GM21786 (cell line): ENCODE results near the gene ERMARD.

Source experiments
- ATAC-seq: cut with Tn5 transposase; IDR thresholded peaks from one replicate; pipeline ENCODE4 v1.9.1; 2021; ENCODE audit not compliant: unreplicated experiment

ERMARD gene

DNA sequence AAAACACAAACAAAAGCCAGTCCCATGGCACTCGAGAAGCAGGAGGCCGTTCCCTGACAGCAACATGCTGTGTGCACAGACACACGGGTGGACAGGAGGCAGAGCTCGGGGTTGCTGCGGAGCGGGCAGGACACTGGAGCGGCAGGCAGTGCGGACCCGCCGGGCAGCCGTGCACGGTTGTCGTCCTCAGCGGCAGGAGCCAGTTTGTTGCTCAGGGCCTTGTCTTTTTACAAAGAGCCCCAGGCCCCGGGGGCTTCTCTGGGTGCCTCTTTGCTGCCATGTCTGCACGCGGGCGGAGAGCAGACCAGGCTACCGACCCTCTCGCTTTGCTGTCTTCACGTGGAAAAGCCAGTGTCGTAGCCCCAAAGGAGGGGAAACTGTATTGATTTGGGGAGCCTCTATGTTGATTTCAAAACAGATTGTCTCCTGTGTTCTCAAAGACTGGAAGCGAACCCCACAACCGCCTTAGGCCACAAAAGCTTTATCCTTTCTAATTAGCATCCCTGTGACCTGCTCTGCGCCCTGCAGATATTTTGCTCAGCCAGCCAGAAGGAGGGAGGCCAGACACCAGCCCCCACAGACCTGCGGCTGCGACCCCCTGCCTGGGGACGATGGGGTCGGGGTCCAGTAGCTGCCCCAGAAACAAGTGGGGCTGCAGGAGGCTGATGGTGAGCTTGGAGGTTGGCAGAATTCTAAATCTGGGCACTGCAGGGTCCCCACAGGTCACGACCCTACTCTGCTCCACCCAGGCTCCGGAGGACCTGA is 50.2 kb downstream of the ERMARD start:
- ATAC-seq: no peak

DNA sequence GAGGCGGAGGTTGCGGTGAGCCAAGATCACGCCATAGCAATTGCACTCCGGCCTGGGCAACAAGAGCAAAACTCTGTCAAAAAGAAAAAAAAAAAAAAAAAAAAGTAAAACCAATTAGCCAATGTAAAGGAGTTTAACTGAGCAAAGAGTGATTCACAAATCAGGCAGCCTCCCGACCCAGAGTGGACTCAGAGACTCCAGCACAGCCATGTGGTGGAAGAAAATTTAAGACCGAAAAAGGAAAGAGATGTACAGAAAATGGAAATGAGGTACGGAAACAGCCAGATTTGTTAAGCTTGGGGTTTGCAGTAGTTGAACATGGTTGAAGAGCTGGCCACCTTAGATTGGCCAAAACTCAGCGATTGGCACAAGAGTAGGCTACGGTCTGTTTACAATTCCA is 51.4 kb downstream of the ERMARD start:
- ATAC-seq: peak; percentile 1

GRCh38 chr6:169803271-169803811 is 51.9 kb downstream of the ERMARD start:
- peak; percentile 45 for ATAC-seq

- no peak for ATAC-seq
Observed at GRCh38 chr6:169803816-169804340, 52.5 kb downstream of the ERMARD start.

DNA sequence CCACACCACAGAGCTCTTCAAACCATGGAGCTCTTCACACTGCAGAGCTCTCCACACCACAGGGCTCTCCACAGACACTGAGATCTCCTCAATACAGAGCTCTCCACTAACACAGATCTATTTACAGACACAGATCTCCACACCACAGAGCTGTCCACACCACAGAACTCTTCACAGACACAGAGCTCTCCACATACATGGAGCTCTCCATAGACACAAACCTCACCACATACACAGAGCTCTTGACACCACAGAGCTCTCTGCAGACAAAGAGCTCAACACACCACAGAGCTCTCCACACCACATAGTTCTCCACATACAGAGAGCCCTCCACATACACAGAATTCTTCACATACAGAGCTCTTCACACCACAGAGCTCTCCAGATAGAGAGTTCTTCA is 53.0 kb downstream of the ERMARD start:
- ATAC-seq: no peak

GRCh38 chr6:169805242-169805838 is 53.9 kb downstream of the ERMARD start:
- ATAC-seq: no peak

GRCh38 chr6:169806701-169807100 is 55.3 kb downstream of the ERMARD start:
- ATAC-seq: no peak

- ATAC-seq: no peak
Observed at GRCh38 chr6:169807229-169807628, 55.8 kb downstream of the ERMARD start.

GRCh38 chr6:169807699-169808607 is 56.5 kb downstream of the ERMARD start:
- no peak for ATAC-seq

DNA sequence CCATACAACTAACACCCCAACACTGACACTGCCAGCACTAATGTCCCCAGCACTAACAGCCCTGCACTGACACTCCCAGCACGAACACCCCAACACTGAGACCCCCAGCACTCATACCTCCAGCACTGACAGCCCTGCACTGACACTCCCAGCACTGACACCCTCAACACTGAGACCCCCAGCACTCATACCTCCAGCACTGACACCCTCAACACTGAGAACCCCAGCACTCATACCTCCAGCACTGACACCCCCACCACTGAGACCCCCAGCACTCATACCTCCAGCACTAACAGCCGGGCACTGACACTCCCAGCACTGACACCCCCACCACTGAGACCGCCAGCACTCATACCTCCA is 57.2 kb downstream of the ERMARD start:
- no peak for ATAC-seq

DNA sequence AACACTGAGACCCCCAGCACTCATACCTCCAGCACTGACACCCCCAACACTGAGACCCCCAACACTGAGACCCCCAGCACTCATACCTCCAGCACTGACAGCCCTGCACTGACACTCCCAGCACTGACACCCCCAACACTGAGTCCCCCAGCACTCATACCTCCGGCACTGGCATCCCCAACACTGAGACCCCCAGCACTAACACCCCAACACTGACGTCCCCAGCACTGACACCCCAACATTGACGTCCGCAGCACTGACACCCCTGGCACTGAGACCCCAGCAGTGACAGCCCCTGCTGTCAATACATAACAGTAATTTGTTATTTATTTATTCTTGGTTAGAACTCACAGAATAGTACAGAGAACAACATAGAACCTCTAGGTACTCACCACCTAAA is 58.0 kb downstream of the ERMARD start:
- ATAC-seq: no peak

DNA sequence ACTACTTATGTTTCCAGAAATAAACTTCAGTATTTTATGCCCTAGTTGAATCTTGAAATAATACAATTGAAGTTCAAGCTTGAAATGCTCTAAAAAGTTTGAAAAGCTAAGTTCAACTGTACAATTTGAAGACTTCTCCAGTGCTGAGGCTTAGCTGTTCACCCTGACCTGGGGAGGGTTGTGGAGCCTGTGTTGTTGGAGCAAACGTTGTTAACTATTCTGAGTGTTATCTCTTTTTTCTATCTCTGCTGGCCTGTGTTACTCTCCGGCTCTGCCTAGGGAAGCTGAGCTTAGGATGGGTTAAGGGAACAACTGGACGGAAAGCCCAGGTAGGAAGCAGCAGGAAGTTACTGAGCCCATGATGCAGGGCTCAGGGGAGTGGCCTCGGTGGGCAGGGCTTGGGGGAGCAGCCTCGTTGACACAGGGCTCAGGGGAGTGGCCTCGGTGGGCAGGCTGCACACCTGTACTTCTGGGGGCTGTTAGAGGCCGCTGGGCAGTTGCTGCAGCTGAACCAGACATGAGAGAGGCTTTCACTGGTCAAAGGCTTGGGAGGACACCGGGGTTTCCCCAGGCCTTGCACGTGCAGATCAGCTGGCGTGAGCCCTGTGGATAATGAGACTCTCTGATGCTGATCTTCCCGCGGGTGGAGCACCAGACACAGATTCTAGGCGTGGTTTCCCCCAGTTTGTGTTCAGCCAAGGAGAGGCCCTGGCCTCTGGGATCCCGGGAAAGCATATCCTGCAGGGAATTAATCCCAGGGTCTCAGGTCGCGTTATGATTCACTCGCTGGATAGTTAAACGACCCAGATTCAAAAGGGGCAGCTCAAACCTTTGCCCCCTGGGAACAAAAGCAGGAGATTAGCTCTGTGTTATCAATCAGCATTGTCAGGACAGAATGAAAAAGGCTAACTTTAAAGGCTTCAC is 58.9 kb downstream of the ERMARD start:
- no peak for ATAC-seq

DNA sequence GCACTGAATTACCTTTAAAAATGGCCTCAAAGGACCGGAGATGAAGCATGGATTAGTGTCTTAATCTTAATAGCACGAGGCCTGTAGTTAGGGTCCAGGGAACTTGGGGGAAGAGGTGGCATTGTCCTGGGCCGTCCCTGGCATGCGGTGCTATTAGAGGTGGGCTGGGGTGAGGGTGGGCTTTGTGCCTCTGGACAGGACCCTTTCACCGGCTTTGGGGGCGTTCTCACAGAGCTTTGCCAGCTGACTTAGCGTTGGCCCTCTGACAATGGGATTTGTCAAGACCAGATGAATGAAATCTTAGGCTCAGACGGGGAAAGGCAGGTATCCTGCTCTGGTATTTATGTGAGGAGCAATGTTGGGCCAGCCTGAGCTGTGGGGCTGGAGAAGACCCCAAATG is 59.6 kb downstream of the ERMARD start:
- no peak for ATAC-seq

GRCh38 chr6:169811521-169812256 is 60.3 kb downstream of the ERMARD start:
- no peak for ATAC-seq

GRCh38 chr6:169812257-169812644 is 60.8 kb downstream of the ERMARD start:
- ATAC-seq: no peak

DNA sequence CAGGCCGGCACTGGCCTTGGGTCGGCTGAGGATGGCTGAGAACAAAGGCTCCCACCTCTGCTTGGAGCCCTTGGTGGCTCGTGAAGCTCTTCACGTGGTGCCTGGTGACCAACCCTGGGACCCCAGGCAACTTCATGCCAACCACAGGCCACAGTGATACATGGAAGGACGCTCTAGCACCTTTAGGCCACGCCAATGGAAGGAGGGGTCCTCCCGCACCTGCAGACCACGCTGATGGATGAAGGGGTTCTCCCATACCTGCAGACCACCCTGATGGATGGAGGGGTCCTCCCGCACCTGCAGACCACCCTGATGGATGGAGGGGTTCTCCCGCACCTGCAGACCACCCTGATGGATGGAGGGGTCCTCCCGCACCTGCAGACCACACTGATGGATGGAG is 62.5 kb downstream of the ERMARD start:
- ATAC-seq: no peak

- ATAC-seq: no peak
Observed at GRCh38 chr6:169816054-169816453, 64.6 kb downstream of the ERMARD start.

GRCh38 chr6:169816975-169817374 is 65.6 kb downstream of the ERMARD start:
- ATAC-seq: no peak

GRCh38 chr6:169820358-169820757 is 68.9 kb downstream of the ERMARD start:
- no peak for ATAC-seq

- ATAC-seq: no peak
Observed at GRCh38 chr6:169824021-169824420, 72.6 kb downstream of the ERMARD start.
